Right forelimb (tissue), 1 donor: ENCODE data around the gene EDN2.

ENCODE experiments used
- DNase-seq: peaks from one replicate; pipeline ENCODE4 v3.0.0-alpha.2; 2018

Gene EDN2

DNA sequence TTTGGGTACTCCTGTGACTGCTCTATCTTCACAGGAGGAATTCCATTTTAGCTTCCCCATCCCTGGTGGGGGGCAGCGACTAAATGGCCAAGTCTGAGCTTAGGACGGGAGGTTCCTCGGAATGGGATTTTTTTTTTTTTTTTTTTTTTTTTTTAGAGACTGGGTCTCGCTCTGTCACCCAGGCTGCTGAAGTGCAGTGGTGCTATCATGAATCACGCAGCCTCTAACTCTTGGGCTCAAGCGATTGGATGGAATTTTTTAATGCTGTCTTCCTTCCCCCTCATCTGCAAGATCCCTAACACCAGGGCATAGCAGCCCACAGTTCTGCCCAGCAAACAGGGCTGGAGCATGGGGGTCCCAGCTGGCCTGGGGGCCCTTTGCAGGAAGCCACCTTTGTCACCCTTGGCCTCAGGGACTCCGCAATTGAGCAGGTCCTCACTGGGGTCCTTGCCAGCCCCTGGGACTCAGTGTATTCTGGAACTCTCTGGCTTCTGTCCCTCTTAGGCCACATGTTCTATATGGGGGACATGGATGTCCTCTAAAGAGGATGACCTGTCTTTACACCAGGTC lies 13.1 kb upstream of the EDN2 start:
- no peak for DNase-seq

DNA sequence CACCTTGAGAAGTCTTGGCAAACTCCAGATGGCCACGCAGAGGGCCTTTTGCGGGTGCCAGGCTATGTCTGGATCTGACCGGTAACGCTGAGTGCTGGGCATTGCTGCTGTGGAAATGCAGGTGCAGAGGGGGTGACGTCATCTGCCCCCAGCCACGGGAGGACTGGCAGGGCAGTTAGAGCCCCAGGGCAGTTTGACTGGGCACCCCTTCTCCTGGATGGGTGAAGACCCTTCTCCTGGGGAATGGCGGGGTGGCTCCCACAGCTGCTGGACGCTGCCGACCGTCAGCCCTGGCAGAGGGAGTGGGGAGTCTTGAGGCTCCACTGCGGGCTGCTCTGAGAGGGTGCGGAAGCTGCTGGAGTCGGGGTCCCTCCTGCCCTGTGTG lies 12.6 kb upstream of the EDN2 start:
- DNase-seq, result no peak

DNA sequence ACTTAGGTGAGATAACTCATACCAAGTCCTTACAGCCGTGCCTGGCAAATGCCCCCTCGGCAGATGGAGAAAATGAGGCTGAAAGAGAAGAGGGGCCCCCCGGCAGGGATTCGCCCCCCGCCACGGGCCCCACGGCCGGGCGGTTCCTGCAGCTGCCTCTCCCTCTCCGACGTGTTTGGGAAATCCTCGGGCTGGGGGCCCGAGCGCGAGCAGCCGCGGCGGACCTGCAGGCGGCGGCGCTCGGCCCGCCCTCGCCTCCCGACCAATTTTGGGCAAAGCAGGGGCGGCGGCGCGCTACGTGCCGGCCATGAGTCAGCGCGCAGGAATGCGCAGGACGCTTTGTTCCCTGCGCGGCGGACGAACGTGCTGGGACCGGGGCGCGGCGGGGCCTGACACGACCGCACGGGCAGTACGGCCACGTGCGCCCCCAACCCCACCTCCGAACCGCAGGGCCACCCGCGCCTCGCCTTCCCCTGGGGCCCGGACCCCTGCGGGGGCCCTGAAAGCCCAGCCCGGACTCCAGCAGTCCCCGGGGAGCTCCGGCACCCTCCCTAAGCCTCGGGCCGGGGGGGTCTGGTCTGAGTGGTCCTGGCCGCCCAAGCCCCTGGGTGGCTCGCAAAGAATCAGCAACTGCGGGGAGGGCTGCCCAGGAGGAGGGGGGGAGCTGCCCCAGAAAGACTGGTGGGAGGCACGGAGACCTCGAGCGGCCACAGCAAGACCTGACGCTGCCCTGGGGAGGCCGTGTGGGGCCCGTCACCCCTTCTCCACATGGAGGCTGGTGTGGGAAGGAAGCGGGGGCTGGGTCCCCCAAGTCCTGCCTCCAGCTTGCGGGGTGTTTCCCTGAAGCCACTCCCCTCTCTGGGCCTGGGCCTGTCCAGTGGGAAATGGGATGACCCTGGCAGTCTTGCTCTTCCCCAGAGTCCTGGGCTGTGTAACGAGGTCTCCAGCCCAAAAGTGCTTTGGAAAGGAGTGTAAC lies 11.9 kb upstream of the EDN2 start:
- DNase-seq, result peak; percentile 88

DNA sequence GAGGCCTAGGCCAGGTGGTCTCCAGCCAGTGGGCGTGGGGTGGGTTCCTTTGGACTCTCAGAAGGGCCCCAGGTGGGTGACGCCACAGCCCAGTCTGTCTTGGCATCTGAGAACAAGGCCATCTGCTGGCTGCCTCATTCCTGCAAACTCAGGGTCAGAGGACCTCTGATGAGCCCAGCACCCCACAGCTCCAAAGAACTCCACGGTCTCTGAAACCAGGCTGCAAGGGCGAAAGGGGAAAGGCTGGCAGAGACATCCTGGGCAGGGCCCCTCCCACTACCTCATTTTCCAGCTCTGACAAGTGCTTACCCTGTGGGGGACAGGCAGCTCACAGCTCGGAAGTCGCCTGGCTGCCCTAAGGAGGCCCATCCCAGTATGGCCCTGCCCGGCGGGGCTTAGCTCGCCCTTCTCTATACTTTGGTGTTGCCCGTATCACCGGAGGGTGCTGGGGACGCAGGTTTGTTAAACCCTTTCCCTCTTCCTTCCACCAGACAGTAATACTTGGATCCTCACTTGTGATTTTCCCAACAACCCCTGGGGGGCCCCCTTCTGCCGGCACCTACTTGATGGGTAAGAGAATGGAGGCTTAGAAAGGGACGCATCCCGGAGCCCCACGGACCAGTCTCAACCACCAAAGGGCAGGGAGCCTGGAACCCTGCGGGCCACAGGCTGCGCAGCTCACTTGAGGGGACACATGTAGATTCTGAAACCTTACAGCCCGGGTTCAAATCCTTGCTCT lies 10.9 kb upstream of the EDN2 start:
- DNase-seq, result no peak

DNA sequence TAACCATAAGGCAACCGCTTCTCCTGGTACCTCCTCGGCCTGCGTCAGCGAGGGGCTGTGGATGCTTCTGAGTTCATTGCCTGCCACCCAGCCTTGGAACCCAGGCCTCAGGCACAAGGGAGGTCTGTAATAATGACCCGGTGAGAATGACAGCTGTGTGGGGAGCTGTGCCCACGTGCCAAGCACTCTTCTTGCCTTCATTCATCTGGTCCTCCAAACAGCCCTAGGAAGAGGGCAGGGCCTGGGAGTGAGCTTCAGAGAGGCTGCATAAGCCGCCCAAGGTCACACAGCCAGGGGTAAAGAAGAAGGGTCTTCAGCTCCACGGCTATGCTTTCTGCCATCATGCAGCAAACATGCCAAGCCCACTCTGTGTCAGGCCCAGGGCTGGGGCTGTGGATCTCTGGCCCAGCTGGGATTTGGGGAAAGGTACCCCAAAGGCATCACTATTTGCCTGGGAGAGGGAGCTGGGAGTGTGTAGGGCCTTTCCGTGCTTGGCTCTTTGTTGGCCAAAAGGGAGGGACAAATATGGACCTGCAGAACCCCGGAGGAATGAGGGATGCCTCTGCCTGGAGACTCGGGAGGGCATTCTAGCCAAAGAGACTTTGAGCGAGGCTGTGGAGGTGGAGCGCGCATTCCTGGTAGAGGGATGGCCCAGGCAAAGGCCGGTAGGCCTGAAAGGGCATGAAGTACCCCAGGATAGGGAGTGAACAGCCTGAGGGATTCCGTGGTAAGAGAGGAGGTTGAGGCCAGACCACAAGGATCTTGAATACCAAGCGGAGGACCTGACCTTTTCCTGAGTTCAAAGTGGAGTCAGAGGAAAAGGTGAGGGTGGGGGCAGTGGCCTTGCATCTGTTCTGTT lies 10.1 kb upstream of the EDN2 start:
- no peak for DNase-seq

DNA sequence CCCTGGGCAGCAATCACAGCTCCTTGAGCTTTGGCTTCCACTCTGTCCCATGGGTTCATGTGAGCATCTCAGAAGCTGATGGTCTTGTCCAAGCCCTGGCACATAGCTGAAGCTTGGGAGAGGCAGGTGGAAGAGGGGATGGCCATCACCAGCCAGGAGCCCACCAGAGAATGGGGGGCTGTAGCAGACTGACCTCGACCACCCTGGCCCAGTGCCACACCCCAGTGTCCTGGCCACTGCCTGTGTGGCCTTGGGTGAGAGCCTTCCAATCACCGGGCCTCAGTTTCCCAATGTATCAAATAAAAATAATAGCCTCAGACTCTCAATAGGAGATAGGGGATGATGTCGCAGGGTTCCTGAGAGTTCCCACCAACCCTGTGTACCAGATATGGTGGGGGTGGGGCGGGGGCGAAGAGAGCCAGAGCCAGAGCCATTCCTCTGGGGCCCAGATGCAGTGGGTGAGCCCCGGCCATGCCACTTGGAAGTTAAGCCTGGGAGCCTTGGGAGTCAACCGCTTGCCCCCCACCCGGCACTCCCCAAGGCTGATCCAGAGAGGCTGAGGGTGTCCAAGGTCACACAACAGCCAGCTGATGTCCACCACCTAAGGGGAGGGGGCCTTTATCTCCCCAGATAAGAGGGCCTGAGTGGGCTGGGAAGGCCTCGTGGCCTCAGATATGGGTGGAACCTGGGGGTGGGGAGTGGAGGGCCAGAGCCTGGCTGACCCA lies 9.3 kb upstream of the EDN2 start:
- no peak for DNase-seq

DNA sequence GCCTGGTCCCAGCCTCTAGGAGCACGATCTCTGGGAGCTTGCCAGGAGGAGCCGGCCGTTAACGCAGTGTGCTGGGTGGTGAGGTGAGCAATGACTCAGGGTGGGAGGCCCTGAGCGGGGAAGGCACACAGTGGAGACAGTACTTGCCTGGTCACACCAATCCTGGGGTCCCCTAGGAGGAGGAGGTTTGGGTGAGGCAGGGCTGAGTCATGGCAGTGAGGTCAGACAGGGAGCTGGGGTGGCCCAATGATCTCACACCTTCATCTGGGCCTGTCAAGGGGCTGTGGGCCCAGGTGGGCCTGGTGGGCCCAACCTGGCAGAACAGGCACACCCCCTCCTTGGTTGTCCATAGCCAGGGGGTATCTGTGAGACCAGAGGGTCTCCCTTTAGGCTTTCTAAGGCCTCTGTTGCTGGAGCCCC lies 8.6 kb upstream of the EDN2 start:
- no peak for DNase-seq

DNA sequence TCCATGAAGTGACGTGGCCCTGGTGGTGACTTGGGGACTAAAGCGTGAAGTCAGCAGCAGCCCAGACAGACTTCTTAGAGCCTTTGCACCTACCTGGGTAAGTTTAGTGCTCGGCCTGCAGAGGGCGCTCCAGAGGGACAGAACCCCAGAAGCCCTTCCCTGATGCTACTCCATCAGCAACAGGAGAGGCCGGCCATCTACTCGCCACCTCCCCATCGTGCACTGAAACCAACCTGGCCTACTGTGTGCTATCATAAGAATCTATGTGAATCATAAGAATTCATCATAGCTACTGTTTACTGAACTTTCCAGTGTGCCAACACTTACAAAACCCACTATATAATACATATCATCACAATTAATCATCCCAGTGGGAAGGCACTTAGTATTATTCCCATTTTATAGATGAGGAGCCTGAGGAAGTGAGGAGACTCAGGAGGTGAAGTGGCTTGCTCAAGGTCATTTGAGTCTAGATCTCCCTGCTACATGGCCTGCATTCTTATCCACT lies 7.9 kb upstream of the EDN2 start:
- no peak for DNase-seq

DNA sequence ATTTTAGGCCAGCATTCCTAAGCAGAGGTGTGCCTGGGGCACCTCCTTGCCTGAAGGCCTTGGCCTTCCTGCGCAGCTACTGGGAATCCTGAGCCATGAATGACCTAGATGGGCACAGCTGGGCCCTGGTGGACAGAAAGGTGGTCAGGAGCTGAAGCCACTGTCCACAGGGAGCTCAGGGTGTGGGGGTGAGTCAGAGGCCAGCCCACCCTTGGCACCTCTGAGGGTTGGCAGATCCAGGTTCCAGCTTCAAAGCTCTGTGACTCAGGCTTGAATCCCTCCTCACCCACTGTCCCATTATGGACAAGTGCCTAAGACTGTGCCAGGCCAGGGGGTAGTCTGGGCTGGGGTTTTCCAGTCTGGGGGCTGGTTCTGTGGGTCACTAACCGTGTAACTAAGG lies 6.4 kb upstream of the EDN2 start:
- DNase-seq, result no peak

DNA sequence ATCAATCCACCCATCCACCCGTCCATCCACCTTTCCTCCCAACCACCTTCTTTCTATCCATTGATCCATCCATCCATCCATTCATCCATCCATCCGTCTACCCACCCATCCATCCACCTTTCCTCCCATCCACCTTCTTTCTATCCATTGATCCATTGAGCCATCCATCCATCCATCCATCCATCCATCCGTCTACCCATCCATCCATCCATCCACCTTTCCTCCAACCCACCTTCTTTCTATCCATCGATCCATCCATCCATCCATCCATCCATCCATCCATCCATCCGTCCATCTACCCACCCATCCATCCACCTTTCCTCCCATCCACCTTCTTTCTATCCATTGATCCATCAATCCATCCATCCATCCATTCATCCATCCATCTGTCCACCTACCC lies 5.1 kb upstream of the EDN2 start:
- DNase-seq, result no peak

DNA sequence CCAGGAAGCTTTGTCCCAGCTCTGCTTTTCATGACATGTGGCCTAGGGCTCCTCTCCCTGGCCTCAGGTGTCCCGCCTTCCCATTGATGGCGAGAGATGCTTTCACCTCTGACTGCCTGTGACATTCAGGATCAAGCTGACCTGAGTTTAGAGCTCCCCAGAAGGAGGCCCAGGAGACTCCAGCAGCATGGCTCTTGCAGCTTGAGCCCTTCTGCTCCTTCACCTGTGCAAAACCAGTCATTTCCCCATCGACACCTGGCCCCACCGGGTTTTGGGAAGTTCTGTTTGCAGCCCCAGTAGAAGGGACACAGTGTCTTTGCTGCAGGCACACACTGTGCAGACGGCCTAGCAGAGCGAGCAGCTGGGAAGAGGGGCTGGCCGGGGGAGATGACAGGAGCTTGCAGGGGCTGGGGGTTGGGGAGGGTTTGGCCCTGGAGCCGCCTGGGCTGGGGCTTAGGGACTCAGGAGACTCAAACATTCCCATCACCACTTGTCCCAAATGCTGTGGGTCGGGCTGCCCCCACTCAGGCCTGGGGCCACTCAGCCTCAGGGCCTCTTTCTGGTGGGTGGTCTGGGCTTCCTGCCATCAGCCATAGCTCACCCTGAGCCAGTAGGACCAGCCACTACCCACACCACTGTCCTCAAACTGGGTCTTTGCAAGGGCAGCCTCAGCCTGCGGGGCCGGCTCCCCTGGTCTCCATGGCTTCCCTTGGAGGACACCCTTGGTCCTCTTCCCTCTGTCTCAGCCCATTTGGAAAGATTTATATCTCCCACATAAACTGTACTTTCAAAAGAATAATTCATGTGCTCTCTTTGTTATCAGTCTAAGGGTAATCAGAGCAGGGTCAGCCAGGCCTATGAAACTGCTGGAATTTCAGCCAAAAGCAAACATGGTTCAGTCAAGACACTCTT lies 3.8 kb upstream of the EDN2 start:
- no peak for DNase-seq

DNA sequence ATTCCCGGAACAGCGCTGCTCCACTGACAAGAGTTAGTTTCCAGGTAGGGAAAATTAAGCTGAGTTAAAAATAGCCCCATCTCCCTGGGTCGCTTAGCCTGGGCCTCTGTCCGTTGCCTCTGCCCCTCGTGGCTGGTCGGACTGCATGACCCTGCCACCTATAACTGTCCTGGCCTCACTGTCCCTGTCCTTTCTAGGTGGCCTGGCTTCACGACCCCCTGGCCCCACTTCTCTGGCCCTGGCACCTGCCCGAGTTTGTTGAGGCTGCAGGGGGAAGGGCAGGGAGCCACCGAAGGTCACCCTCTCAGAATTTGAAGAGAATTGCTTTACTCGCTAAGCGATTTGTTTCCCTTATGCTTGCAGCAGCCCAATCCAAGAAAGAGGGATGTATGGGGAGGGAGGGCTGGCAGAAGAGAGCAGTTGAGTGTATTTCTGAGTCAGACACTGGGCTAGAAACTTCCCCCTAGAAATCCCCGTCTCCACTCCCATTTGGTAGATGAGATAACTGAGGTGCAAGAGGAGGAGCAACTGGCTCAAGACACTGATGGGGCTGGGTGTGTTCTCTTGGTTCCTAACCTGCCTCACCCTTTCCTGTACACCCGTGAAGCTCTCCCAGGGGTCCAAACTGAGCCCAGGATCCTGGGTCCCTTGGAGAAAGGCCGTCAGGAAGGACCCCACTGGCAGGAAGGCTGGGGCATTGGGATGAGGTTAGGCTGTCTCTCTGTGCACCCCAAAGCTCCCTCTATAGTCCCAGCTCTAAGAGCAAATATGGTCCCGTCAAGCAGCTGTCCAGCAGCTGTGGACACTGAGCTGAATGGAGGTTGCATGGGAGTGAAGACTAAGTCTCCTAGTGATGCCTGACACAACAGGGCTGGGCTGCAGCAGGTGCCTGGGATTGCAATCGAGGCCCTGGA lies 2.9 kb upstream of the EDN2 start:
- no peak for DNase-seq

DNA sequence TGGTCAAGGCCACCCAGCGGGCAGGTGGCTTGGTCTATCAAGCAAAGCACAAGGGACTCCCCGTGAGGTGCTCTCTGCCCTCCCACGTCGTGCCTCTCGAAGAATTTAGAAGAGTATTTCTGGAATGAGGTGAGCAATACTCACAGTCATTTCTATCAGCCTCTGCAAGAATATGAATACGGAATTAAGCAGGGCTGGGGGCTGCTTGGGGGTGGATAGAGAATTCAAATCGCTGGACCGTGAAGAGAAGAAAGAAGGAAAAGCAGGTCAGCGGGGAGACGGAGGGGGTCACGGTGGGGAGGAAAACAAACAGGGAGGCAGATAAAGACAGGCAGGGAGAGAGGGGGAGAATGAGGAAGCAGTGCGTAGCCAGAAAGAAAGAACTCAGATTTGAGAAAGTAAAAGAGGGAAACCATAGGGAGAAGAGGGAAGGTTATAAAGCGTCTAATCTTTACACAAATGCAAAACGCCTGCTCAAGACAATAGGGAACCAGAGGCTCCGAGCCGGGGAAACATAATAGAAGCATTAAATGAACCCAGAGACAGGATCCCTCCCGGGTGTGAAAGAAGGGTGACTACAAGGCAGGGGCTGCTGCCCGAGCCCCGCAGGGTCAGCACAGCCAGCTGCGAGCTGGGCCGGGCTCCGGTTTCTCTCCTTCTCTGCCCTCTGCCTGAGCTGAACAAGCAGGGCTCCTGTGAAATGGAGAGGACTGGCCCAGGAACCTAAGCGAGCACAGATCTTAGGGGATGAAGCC lies 2.1 kb upstream of the EDN2 start:
- DNase-seq, result no peak

DNA sequence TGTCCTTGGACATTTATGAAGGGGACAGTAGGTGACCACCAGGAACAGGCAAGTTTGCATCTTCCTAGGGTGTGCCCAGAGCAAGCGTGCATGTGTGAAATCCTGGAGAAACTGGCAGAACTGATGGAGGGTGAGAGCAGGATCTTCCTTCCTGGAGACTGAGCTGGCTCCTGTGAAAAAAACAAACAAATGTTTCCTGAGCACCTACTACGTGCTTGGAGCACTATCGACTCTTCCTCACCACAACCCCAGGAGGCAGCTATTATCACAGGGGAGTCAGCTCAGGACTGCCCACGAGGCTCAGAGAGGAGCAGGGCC lies 1.5 kb upstream of the EDN2 start:
- no peak for DNase-seq

DNA sequence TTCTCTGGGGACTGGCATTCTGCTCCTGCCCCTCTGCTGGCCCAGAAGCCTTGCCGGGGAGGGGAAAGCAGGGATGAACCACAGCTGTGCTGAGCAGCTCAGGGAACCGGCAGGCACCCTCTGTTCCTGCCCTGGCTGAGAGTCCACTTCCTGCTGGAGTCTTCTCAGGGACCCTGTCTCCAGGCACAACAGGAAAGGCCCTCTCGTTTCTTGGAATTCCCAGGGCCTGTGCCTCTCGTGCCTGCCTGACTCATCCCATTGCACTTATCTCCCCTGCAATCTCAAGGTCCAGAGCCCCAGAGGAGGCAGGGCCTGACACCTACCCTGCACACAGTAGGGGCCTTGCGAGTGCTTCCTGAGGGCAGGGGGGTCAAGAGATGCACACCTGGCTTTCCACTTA lies 1.1 kb upstream of the EDN2 start:
- DNase-seq, result no peak

DNA sequence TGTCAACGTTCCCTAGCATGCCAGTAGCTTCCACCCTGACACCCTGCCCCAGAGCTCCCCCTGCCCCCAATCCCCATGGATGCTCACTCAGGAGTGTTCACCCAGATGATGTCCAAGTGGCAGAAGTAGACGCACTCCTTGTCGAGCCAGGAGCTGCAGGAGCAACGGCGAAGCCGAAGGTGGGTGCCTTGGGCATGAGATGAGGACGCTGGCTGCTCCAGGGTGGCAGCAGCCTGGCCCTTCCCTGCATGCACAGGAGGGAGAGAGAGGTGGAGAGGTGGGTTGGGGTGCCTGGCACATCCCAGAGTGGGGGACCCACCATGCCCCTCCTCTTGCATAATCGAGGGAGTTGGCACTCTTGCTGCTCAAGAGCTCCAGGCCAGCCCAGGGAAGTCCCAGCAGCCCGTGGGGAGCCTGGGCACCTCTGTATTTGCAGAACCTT lies 502 bp downstream of the EDN2 start:
- no peak for DNase-seq

DNA sequence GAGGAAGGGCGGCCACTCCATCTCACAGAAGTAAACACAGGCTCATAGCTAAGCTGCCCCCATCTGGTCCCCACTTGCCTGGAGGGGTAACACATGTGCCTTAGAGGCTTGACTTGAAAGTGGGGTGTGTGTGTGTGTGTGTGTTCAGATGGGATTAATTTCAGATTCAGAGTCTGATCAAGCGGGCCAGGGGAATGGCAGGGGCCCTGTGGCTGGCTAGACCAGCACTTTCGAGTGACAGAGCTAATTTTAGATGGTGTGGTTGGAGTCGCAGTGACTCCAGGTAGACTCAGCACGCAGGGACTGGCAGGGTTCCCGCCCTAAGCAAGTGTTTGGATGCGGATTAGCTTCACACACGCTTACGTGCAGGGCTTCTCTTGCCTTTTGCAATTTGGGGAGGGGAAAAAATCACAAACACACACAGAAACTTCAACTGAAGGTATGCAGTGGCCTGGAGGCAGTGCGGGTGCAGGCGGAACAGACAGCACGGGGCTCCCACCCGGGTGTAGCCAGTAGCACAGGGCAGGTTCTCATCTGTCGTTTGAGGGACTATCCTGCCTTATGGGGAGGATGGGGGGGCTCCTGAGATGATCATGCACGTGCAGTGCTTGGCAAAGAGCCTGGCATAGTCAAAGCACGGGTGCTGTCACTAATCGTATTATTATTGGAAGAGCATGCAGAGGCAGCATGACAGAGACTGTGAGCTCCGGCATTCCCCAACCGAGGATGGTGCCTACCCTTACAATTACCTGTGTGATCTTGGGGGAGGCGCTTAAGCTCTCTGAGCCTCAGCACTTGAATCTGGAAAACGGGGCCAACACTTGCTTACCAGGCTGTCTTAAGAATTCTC lies 1.3 kb downstream of the EDN2 start:
- DNase-seq, result no peak
